ENCODE results near the gene JAM3. TPM values are rescaled to one million over a fixed set of nuclear protein-coding genes. Genes with fewer than 3 reads are reported as not detected.

The JAM3 gene
- total and polyA plus RNA-seq, 9 of the 15 experiments (the other 6 are each of a cell fraction or from before 2014, with no cell fraction given): 0.22 to 0.76 (median 0.40) TPM

GRCh38 chr11:134052395-134052987 is 16.4 kb upstream of the JAM3 start (continued):
- TF ChIP-seq, protein P1, sequence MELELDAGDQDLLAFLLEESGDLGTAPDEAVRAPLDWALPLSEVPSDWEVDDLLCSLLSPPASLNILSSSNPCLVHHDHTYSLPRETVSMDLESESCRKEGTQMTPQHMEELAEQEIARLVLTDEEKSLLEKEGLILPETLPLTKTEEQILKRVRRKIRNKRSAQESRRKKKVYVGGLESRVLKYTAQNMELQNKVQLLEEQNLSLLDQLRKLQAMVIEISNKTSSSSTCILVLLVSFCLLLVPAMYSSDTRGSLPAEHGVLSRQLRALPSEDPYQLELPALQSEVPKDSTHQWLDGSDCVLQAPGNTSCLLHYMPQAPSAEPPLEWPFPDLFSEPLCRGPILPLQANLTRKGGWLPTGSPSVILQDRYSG (tag; conservative IDR thresholded peaks at IDR 0.05; ENCODE audit: low read depth): peak; percentile 86
- TF ChIP-seq PYGO2 (tag; IDR thresholded peaks at IDR 0.05) (peak; percentile 91), RFX1 (IDR thresholded peaks at IDR 0.05) (peak; percentile 68), THRB (CRISPR knock-in tag; conservative IDR thresholded peaks at IDR 0.05) (peak; percentile 82; the same call in 1 of the 2 replicates), FIP1L1 (IDR thresholded peaks at IDR 0.05; ENCODE audit: low read depth, low read length, poor library complexity, severe bottlenecking) (no peak), HDAC8 (tag; IDR thresholded peaks at IDR 0.05) (peak; percentile 97), ZNF311 (CRISPR knock-in tag; IDR thresholded peaks at IDR 0.05) (0 out of 2 replicates have a peak, but pooled peaks have one; percentile 33), KLF1 (tag; IDR thresholded peaks at IDR 0.05) (peak; percentile 61; the same call in 1 of the 2 replicates), IRF9 (tag; IDR thresholded peaks at IDR 0.05) (peak; percentile 81; the same call in 1 of the 2 replicates), MAFG (tag; conservative IDR thresholded peaks at IDR 0.05) (no peak), ZNF695 (CRISPR knock-in tag; IDR thresholded peaks at IDR 0.05) (no peak), BRF1 (IDR thresholded peaks at IDR 0.05; ENCODE audit: borderline replicate concordance, extremely low read depth, insufficient read length) (no peak), ETS2 (tag; IDR thresholded peaks at IDR 0.05; ENCODE audit: borderline replicate concordance, poor library complexity, severe bottlenecking) (no peak), DDX20 (tag; IDR thresholded peaks at IDR 0.05; ENCODE audit: low read depth) (0 out of 2 replicates have a peak, but pooled peaks have one; percentile 45), BRD4 (IDR thresholded peaks at IDR 0.05) (no peak), JUND (IDR thresholded peaks at IDR 0.05; ENCODE audit: borderline replicate concordance, low read depth, low read length) (no peak), JUND (tag; IDR thresholded peaks at IDR 0.05; ENCODE audit: borderline replicate concordance, low read depth, low read length) (no peak), IRF1 (CRISPR knock-in tag; IDR thresholded peaks at IDR 0.05; ENCODE audit: borderline replicate concordance) (no peak), NCOA6 (IDR thresholded peaks at IDR 0.05) (no peak)
- TF ChIP-seq, protein P2, sequence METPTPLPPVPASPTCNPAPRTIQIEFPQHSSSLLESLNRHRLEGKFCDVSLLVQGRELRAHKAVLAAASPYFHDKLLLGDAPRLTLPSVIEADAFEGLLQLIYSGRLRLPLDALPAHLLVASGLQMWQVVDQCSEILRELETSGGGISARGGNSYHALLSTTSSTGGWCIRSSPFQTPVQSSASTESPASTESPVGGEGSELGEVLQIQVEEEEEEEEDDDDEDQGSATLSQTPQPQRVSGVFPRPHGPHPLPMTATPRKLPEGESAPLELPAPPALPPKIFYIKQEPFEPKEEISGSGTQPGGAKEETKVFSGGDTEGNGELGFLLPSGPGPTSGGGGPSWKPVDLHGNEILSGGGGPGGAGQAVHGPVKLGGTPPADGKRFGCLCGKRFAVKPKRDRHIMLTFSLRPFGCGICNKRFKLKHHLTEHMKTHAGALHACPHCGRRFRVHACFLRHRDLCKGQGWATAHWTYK (CRISPR knock-in tag; IDR thresholded peaks at IDR 0.05): no peak
